CD14-positive monocyte (primary cell): Measurements from ENCODE around the gene MRPL34. TPM values are rescaled to one million over a fixed set of nuclear protein-coding genes. Genes with fewer than 3 reads are reported as not detected.

ENCODE experiments used
- DNase-seq, 3 donors: peaks; one replicate each; pipeline ENCODE4 v3.0.0-alpha.2; 2011 to 2022
- H2AFZ ChIP-seq: 2 replicates; pipeline ENCODE4 v1.6.0; 2012; ENCODE audit warnings: mild to moderate bottlenecking, low read depth, low read length, inconsistent platforms; ENCODE audit not compliant: insufficient read depth, poor library complexity, severe bottlenecking
- H3K27ac ChIP-seq, 2 donors: 1 replicate in 1 of 2; 2 replicates in 1 of 2; pipeline ENCODE4 v1.5.1; 2012 to 2013; ENCODE audit warnings: low read length in 2 of 2, control low read depth in 1 of 2, inconsistent platforms in 1 of 2, low read depth in 1 of 2, mild to moderate bottlenecking in 1 of 2
- H3K27me3 ChIP-seq, 2 donors: one replicate each; pipeline versions ENCODE4 v1.6.0 to v1.6.1; 2011 to 2013; ENCODE audit warnings: low read length in 2 of 2; ENCODE audit not compliant: control insufficient read depth in 2 of 2, insufficient read depth in 2 of 2
- H3K36me3 ChIP-seq, 2 donors: replicated peaks in 1 of 2; 1 replicate in 1 of 2; 2 replicates in 1 of 2; pipeline versions ENCODE4 v1.5.1 to v1.6.1; 2012 to 2013; ENCODE audit warnings: low read length in 2 of 2, control low read depth in 1 of 2, inconsistent platforms in 1 of 2, mild to moderate bottlenecking in 1 of 2; ENCODE audit not compliant: insufficient read depth in 2 of 2, control insufficient read depth in 1 of 2
- H3K4me1 ChIP-seq, 2 donors: 1 replicate in 1 of 2; 2 replicates in 1 of 2; pipeline versions ENCODE4 v1.5.1 to v1.6.1; 2012 to 2013; ENCODE audit warnings: low read length in 2 of 2, control low read depth in 1 of 2, inconsistent platforms in 1 of 2, mild to moderate bottlenecking in 1 of 2, moderate library complexity in 1 of 2; ENCODE audit not compliant: insufficient read depth in 2 of 2, control insufficient read depth in 1 of 2
- H3K4me2 ChIP-seq: replicated peaks from 2 replicates; pipeline ENCODE3; 2012; ENCODE audit warnings: low read length, moderate library complexity, mild to moderate bottlenecking; ENCODE audit not compliant: poor library complexity, severe bottlenecking; ENCODE audit errors: extremely low read depth
- H3K4me3 ChIP-seq, 3 experiments: fragments of 200-600 bp in 1 of 3; sonication (generic) in 1 of 3; replicated peaks in 1 of 3; 1 replicate in 2 of 3; 2 replicates in 1 of 3; pipeline ENCODE4 v1.5.1; 2011 to 2013; ENCODE audit warnings: low read length in 3 of 3, mild to moderate bottlenecking in 3 of 3, control low read depth in 2 of 3, low read depth in 2 of 3, inconsistent platforms in 1 of 3, moderate library complexity in 1 of 3
- H3K79me2 ChIP-seq: 2 replicates; pipeline ENCODE4 v1.6.0; 2012; ENCODE audit warnings: mild to moderate bottlenecking, control low read depth, inconsistent platforms, low read length, moderate library complexity; ENCODE audit not compliant: insufficient read depth
- H3K9ac ChIP-seq: 2 replicates; pipeline ENCODE4 v1.6.0; 2017; ENCODE audit warnings: low read length, mild to moderate bottlenecking; ENCODE audit not compliant: insufficient read depth, poor library complexity, severe bottlenecking
- H3K9me3 ChIP-seq, 2 donors: replicated peaks in 1 of 2; 1 replicate in 1 of 2; 2 replicates in 1 of 2; pipeline versions ENCODE4 v1.5.1 to v1.6.1; 2012 to 2013; ENCODE audit warnings: low read length in 2 of 2, control low read depth in 1 of 2; ENCODE audit not compliant: control insufficient read depth in 1 of 2, insufficient read depth in 1 of 2
- H4K20me1 ChIP-seq: 2 replicates; pipeline ENCODE4 v1.6.0; 2012; ENCODE audit warnings: mild to moderate bottlenecking, low read length, control low read depth, moderate library complexity; ENCODE audit not compliant: insufficient read depth
- H3K27ac Mint-ChIP-seq, 7 donors: one replicate each; pipeline ENCODE4 v1.8.0; 2020; ENCODE audit warnings: mild to moderate bottlenecking in 7 of 7, mixed read lengths in 7 of 7, moderate library complexity in 6 of 7, inconsistent platforms in 2 of 7
- H3K27me3 Mint-ChIP-seq, 3 donors: one replicate each; pipeline ENCODE4 v1.8.0; 2021 to 2022; ENCODE audit warnings: low read depth in 3 of 3, mild to moderate bottlenecking in 3 of 3, mixed read lengths in 3 of 3, moderate library complexity in 3 of 3, inconsistent platforms in 1 of 3
- H3K36me3 Mint-ChIP-seq, 2 donors: one replicate each; pipeline ENCODE4 v1.8.0; 2020; ENCODE audit warnings: mixed read lengths in 2 of 2, inconsistent platforms in 1 of 2, mild to moderate bottlenecking in 1 of 2
- H3K4me1 Mint-ChIP-seq: one replicate; pipeline ENCODE4 v1.8.0; 2020; ENCODE audit warnings: mild to moderate bottlenecking, mixed read lengths
- H3K4me3 Mint-ChIP-seq, 2 donors: one replicate each; pipeline ENCODE4 v1.8.0; 2020; ENCODE audit warnings: mild to moderate bottlenecking in 2 of 2, mixed read lengths in 2 of 2, moderate library complexity in 1 of 2
- H3K9me3 Mint-ChIP-seq, 7 donors: one replicate each; pipeline ENCODE4 v1.8.0; 2020 to 2022; ENCODE audit warnings: mixed read lengths in 7 of 7, mild to moderate bottlenecking in 6 of 7, moderate library complexity in 6 of 7, inconsistent platforms in 2 of 7
- WGBS: methylation state at CpG from one replicate; pipeline ENCODE4 v1.1.5; 2013; ENCODE audit warnings: missing lambda C conversion rate; ENCODE audit not compliant: insufficient coverage; 5-methylcytosine and 5-hydroxymethylcytosine counted together
- intact Hi-C, 2 donors: fragments of 100-400 bp; cut with micrococcal nuclease; formaldehyde crosslinking; loops; one replicate each; pipeline versions ENCODE4 v1.15.0 to v1.15.1; 2023
- polyA minus RNA-seq: library from RNA; depleted of rRNA, polyadenylated mRNA; stranded (reverse); fragments of >200 nt; gene quantifications from 2 replicates; pipeline ENCODE4 v1.2.3, GENCODE V29; 2012
- polyA plus RNA-seq, 3 donors: library from polyadenylated mRNA; depleted of rRNA in 1 of 3; unstranded in 2 of 3; stranded (reverse) in 1 of 3; fragments of 300-500 nt in 2 of 3; fragments of >200 nt in 1 of 3; fragmentation: Illumina TruSeq in 2 of 3; gene quantifications; 1 replicate in 2 of 3; 2 replicates in 1 of 3; pipeline ENCODE4 v1.2.3, GENCODE V29; 2012 to 2021
- total RNA-seq, 12 experiments: library from RNA in 1 of 12; stranded (reverse) in 1 of 12; fragments of 120-200 nt in 1 of 12; gene quantifications; one replicate each; pipeline ENCODE4 v1.2.4 and lab custom pipeline; 2013 to 2026; ENCODE audit warnings: mixed read lengths in 6 of 12, inconsistent platforms in 1 of 12
- TF ChIP-seq, protein P1 (sequence below): fragments of 200-600 bp; IDR thresholded peaks from one replicate; pipeline ENCODE4 v1.8.0; 2022; ENCODE audit warnings: antibody characterized with exemption, mild to moderate bottlenecking

Gene MRPL34
- 29.3 TPM for total RNA-seq (2013)
- polyA plus RNA-seq (100 to 1,000 TPM in 2 of 3 donors, 10 to 100 TPM in 1; 13.2 to 208 (median 155) TPM), polyA minus RNA-seq (15.4 and 40.0 TPM in 2 replicates), total RNA-seq (lab: John Stamatoyannopoulos, UW) (0.34 to 10.2 (median 6.6) reads per million in 11 experiments)

DNA sequence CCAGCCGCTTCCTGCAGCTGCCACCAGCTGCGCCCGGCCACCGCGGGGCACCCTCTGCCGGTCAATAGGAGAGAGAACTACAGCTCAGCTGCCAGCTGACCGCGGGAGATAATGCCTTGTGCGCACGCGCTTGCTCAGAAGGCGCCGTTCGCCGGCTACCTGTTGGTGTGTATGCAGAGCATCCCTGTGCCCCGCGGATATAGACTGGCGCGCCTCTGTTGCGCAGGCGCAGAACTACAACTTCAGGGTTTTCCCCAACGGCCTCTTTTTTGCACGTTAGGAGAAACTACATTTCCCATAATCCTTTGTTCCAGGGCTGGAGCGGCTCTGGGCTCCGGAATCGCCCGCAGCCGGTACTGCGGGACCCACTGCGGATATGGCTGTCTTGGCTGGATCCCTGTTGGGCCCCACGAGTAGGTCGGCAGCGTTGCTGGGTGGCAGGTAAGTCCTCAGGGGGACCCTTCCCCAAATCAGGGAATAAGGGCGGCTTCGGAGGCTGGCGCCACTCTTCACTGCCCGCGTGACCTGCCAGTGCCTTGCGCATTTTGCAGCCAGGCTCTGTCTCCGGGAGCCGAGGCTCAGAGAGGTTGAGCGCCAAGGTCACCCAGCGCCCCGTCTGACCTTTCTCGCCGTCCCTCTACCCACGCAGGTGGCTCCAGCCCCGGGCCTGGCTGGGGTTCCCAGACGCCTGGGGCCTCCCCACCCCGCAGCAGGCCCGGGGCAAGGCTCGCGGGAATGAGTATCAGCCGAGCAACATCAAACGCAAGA lies at the start of gene MRPL34:
MRPL34 (plus strand) TSS at position 356 of the 768 bp plus-strand sequence; CDS start at position 377, 21 bp downstream.
- Histone ChIP-seq H3K4me1 (peaks cover 54 to 63% of the 10 kb centered on the region in 2 donors), H4K20me1 (peaks cover 27% of the 10 kb centered on the region), H3K9ac (peak within 1 kb of the TSS; percentile 66), H3K4me2 (peak within 1 kb of the TSS; percentile 80), H3K36me3 (peaks cover 0 to 2% of the 10 kb centered on the region in 2 donors), H2AFZ (peak within 1 kb of the TSS; percentile 88), H3K79me2 (peaks cover 52% of the 10 kb centered on the region), H3K27me3 (no peaks in the 10 kb centered on the region), H3K4me3 (peak within 1 kb of the TSS; percentile 53 to 76 (median 75)), H3K27ac (peak within 1 kb of the TSS; percentile 56 to 82), H3K9me3 (no peaks in the 10 kb centered on the region)
- under 1% methylated on average over 54 of the region's 55 CpGs for WGBS
- Mint-ChIP-seq H3K4me3 (peak within 1 kb of the TSS; percentile 86 to 90), H3K27ac (peak within 1 kb of the TSS; percentile 82 to 93 (median 90)), H3K9me3 (peaks cover 0 to 1% (median 0%) of the 10 kb centered on the region in 7 donors), H3K4me1 (peaks cover 42% of the 10 kb centered on the region), H3K27me3 (peaks cover 0 to 3% (median 0%) of the 10 kb centered on the region in 3 donors), H3K36me3 (peaks cover 4 to 5% of the 10 kb centered on the region in 2 donors)
- TF ChIP-seq, protein P1, sequence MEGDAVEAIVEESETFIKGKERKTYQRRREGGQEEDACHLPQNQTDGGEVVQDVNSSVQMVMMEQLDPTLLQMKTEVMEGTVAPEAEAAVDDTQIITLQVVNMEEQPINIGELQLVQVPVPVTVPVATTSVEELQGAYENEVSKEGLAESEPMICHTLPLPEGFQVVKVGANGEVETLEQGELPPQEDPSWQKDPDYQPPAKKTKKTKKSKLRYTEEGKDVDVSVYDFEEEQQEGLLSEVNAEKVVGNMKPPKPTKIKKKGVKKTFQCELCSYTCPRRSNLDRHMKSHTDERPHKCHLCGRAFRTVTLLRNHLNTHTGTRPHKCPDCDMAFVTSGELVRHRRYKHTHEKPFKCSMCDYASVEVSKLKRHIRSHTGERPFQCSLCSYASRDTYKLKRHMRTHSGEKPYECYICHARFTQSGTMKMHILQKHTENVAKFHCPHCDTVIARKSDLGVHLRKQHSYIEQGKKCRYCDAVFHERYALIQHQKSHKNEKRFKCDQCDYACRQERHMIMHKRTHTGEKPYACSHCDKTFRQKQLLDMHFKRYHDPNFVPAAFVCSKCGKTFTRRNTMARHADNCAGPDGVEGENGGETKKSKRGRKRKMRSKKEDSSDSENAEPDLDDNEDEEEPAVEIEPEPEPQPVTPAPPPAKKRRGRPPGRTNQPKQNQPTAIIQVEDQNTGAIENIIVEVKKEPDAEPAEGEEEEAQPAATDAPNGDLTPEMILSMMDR = peak; percentile 81
- intact Hi-C loops = loop anchor here in 1 of 2 donors (2.0 kb wide), 1 partner anchor 39 kb away; the partner anchor contains the start of gene BABAM1
- peak; percentile 98 to 99 (median 99) for DNase-seq

DNA sequence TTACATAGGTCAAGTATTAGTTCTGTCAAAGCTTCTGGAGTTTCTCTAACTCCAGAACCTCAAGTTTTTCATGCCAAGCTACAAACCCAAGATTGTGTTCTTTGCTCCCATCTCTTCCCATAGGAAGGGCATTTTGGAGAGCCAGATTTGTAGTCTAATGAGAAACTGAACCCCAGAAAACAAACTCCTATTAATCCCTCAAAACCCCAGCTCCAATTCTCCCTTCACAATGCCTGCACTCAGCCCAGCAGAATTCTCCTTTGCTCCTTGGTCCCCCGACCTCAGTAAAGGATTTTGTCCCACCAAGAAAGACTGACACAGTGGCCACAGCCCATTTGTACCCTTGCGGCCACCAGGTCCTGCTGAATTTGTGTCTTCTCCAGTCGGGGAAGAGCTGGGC lies 49.5 kb upstream of the MRPL34 start:
- Histone ChIP-seq H3K27me3 (no peaks in the 10 kb centered on the region), H3K4me1 (no peaks in the 10 kb centered on the region), H4K20me1 (no peaks in the 10 kb centered on the region), H3K4me3 (no peak overlapping the region), H3K4me2 (no peak overlapping the region), H2AFZ (no peak overlapping the region), H3K79me2 (no peaks in the 10 kb centered on the region), H3K9me3 (no peaks in the 10 kb centered on the region), H3K9ac (no peak overlapping the region), H3K36me3 (no peaks in the 10 kb centered on the region), H3K27ac (no peak overlapping the region)
- no peak for DNase-seq
- Mint-ChIP-seq H3K36me3 (no peaks in the 10 kb centered on the region), H3K27me3 (peaks cover 2 to 8% (median 5%) of the 10 kb centered on the region in 3 donors), H3K4me1 (peaks cover 5% of the 10 kb centered on the region), H3K27ac (no peak overlapping the region), H3K4me3 (no peak overlapping the region), H3K9me3 (peaks cover 0 to 2% (median 0%) of the 10 kb centered on the region in 7 donors)
- intact Hi-C loops = no loop called here
- 84% methylated on average over 3 of the region's 3 CpGs for WGBS
- TF ChIP-seq, protein P1 = no peak
